HCT116 (cell line): ENCODE data around the gene STK4. TPM values are rescaled to one million over a fixed set of nuclear protein-coding genes. Genes with fewer than 3 reads are reported as not detected.

Source experiments
- ATAC-seq: fragments of 200-7000 bp; cut with Tn5 transposase; 2 replicates; pipeline ENCODE4 v1.9.1; 2020; ENCODE audit warnings: mild to moderate bottlenecking, moderate library complexity
- BruUV-seq: library from RNA; stranded (reverse); fragments of 400-500 nt; replicated peaks from 2 replicates; lab custom pipeline; 2021; lab: Mats Ljungman, UMichigan
- CTCF ChIA-PET: fragments of 300-600 bp; sonication (Branson Sonifier 250); formaldehyde crosslinking; loops from one replicate; lab custom pipeline; 2021; ENCODE audit warnings: antibody characterized with exemption; lab: Charles Lee
- POLR2A ChIA-PET: fragments of 300-600, 350-600 bp; sonication (Branson Sonifier 250); formaldehyde crosslinking; loops from one replicate; lab custom pipeline; 2021; ENCODE audit warnings: antibody characterized with exemption; lab: Charles Lee
- RAD21 ChIA-PET, 2 experiments: fragments of 300-600 bp; sonication (Branson Sonifier 250); formaldehyde crosslinking; loops; one replicate each; lab custom pipeline; 2023; ENCODE audit warnings: low total read pairs in 2 of 2; ENCODE audit not compliant: uncharacterized antibody in 2 of 2, unreplicated experiment in 2 of 2, low non-redundant PET in 1 of 2; lab: Charles Lee
- DNase-seq: peaks from one replicate; pipeline ENCODE4 v3.0.0-alpha.2; 2010; ENCODE audit warnings: low read depth, low spot score
- H2AFZ ChIP-seq: fragments of 200-600 bp; shearing (Covaris generic), sonication (generic); 2 replicates; pipeline ENCODE4 v1.6.1; 2017; ENCODE audit warnings: low read depth, mixed run types, mixed read lengths, antibody characterized with exemption, low read length; ENCODE audit not compliant: poor library complexity, severe bottlenecking
- H3K27ac ChIP-seq: 2 replicates; pipeline ENCODE4 v1.5.1; 2012; ENCODE audit warnings: low read depth, low read length
- H3K27me3 ChIP-seq: fragments of 200-600 bp; sonication (generic); 2 replicates; pipeline ENCODE4 v1.6.1; 2016; ENCODE audit warnings: mixed run types, low read length, mixed read lengths; ENCODE audit not compliant: insufficient read depth
- H3K36me3 ChIP-seq, 2 experiments: fragments of 200-500 bp in 1 of 2; fragments of 200-600 bp in 1 of 2; sonication (Bioruptor generic) in 1 of 2; sonication (generic) in 1 of 2; 2 replicates each; pipeline versions ENCODE4 v1.5.1 to v1.6.1; 2014 to 2016; ENCODE audit warnings: low read length in 2 of 2, inconsistent platforms in 1 of 2, mixed read lengths in 1 of 2, mixed run types in 1 of 2; ENCODE audit not compliant: insufficient read depth in 2 of 2, control insufficient read depth in 1 of 2
- H3K4me1 ChIP-seq, 2 experiments: fragments of 200-600 bp in 1 of 2; sonication (generic) in 1 of 2; 2 replicates each; pipeline versions ENCODE4 v1.5.1 to v1.6.1; 2012 to 2017; ENCODE audit warnings: low read length in 2 of 2, inconsistent platforms in 1 of 2, mild to moderate bottlenecking in 1 of 2, mixed read lengths in 1 of 2, mixed run types in 1 of 2, moderate library complexity in 1 of 2; ENCODE audit not compliant: insufficient read depth in 2 of 2, control insufficient read depth in 1 of 2
- H3K4me2 ChIP-seq: fragments of 200-600 bp; sonication (generic); 2 replicates; pipeline ENCODE4 v1.6.1; 2017; ENCODE audit warnings: mixed run types, low read length, mixed read lengths
- H3K4me3 ChIP-seq, 2 experiments: fragments of 200-600 bp in 1 of 2; sonication (generic) in 1 of 2; replicated peaks in 1 of 2; 2 replicates each; pipeline ENCODE4 v1.5.1; 2011 to 2016; ENCODE audit warnings: low read length in 2 of 2, control low read depth in 1 of 2, low read depth in 1 of 2, mild to moderate bottlenecking in 1 of 2, mixed read lengths in 1 of 2, mixed run types in 1 of 2
- H3K79me2 ChIP-seq: fragments of 200-600 bp; sonication (generic); 2 replicates; pipeline ENCODE4 v1.6.1; 2017; ENCODE audit warnings: mild to moderate bottlenecking, mixed run types, low read length, moderate library complexity, mixed read lengths; ENCODE audit not compliant: insufficient read depth
- H3K9ac ChIP-seq: fragments of 200-600 bp; sonication (generic); 2 replicates; pipeline ENCODE4 v1.6.1; 2016; ENCODE audit warnings: low read length, mixed read lengths
- H3K9me2 ChIP-seq: fragments of 200-600 bp; sonication (generic), shearing (Covaris generic); 2 replicates; pipeline ENCODE4 v1.6.1; 2017; ENCODE audit warnings: mixed run types, mild to moderate bottlenecking, moderate library complexity; ENCODE audit not compliant: insufficient read depth
- H3K9me3 ChIP-seq, 2 experiments: fragments of 200-500 bp in 1 of 2; fragments of 200-600 bp in 1 of 2; sonication (Bioruptor generic) in 1 of 2; sonication (generic) in 1 of 2; 2 replicates each; pipeline ENCODE4 v1.6.1; 2014 to 2017; ENCODE audit warnings: low read length in 2 of 2, mixed read lengths in 2 of 2, inconsistent platforms in 1 of 2, low read depth in 1 of 2, mild to moderate bottlenecking in 1 of 2, mixed run types in 1 of 2, moderate library complexity in 1 of 2; ENCODE audit not compliant: control insufficient read depth in 1 of 2, insufficient read depth in 1 of 2
- H4K20me1 ChIP-seq: fragments of 200-600 bp; sonication (generic), shearing (Covaris generic); 2 replicates; pipeline ENCODE4 v1.6.1; 2017; ENCODE audit warnings: mixed run types, mild to moderate bottlenecking, moderate library complexity; ENCODE audit not compliant: insufficient read depth
- CBX3 ChIP-seq: IDR thresholded peaks from 2 replicates; pipeline ENCODE4 v1.6.1; 2012; ENCODE audit warnings: low read depth
- CEBPB ChIP-seq: IDR thresholded peaks from 2 replicates; pipeline ENCODE4 v1.6.1; 2012; ENCODE audit warnings: low read depth
- EGR1 ChIP-seq: IDR thresholded peaks from 2 replicates; pipeline ENCODE4 v1.6.1; 2012; ENCODE audit warnings: low read depth
- ELF1 ChIP-seq: IDR thresholded peaks from 2 replicates; pipeline ENCODE4 v1.6.1; 2012; ENCODE audit warnings: low read depth, borderline replicate concordance
- EZH2phosphoT487 ChIP-seq: fragments of 200-600 bp; IDR thresholded peaks from 2 replicates; pipeline ENCODE4 v1.6.1; 2018; ENCODE audit warnings: antibody characterized with exemption, borderline replicate concordance
- FOSL1 ChIP-seq: IDR thresholded peaks from 2 replicates; pipeline ENCODE4 v1.6.1; 2012; ENCODE audit warnings: low read depth
- JUND ChIP-seq: IDR thresholded peaks from 2 replicates; pipeline ENCODE4 v1.6.1; 2012
- MAX ChIP-seq: IDR thresholded peaks from 2 replicates; pipeline ENCODE4 v1.6.1; 2012
- POLR2A ChIP-seq: IDR thresholded peaks from 2 replicates; pipeline ENCODE4 v1.7.0; 2011; ENCODE audit warnings: borderline replicate concordance; ENCODE audit not compliant: insufficient read depth, insufficient read length; ENCODE audit errors: extremely low read depth
- RAD21 ChIP-seq: IDR thresholded peaks from 2 replicates; pipeline ENCODE4 v1.6.1; 2012; ENCODE audit warnings: low read depth, mild to moderate bottlenecking
- SP1 ChIP-seq: IDR thresholded peaks from 2 replicates; pipeline ENCODE4 v1.6.1; 2012; ENCODE audit warnings: low read depth
- SRF ChIP-seq: IDR thresholded peaks from 2 replicates; pipeline ENCODE4 v1.6.1; 2012; ENCODE audit warnings: low read depth
- TCF7L2 ChIP-seq: IDR thresholded peaks from 2 replicates; pipeline ENCODE4 v1.7.0; 2011; ENCODE audit warnings: borderline replicate concordance, inconsistent platforms; ENCODE audit not compliant: insufficient read depth, insufficient read length; ENCODE audit errors: extremely low read depth
- YY1 ChIP-seq: IDR thresholded peaks from 2 replicates; pipeline ENCODE4 v1.6.1; 2011; ENCODE audit warnings: low read length, low read depth, moderate library complexity, mild to moderate bottlenecking; ENCODE audit not compliant: insufficient replicate concordance; ENCODE audit errors: extremely low read depth
- ZBTB33 ChIP-seq: IDR thresholded peaks from 2 replicates; pipeline ENCODE4 v1.6.1; 2011; ENCODE audit warnings: mild to moderate bottlenecking, low read length, moderate library complexity; ENCODE audit not compliant: insufficient replicate concordance; ENCODE audit errors: extremely low read depth
- ZNF274 ChIP-seq: fragments of 200-500 bp; sonication (Bioruptor generic); IDR thresholded peaks from 2 replicates; pipeline ENCODE4 v1.6.1; 2014; ENCODE audit warnings: mild to moderate bottlenecking, low read depth, low read length, inconsistent platforms
- intact Hi-C: fragments of 100-400 bp; cut with micrococcal nuclease; formaldehyde crosslinking; loops from 2 replicates; pipeline ENCODE4 v1.10.0; 2022
- total RNA-seq: library from RNA; stranded (reverse); gene quantifications from one replicate; pipeline ENCODE4 v1.2.1, GENCODE V29; 2021; ENCODE audit not compliant: unreplicated experiment
- TF ChIP-seq, protein P1 (sequence below): IDR thresholded peaks from 2 replicates; pipeline ENCODE4 v1.6.1; 2012; ENCODE audit warnings: low read depth
- TF ChIP-seq, protein P2 (sequence below): IDR thresholded peaks from 2 replicates; pipeline ENCODE4 v1.6.1; 2012

Gene STK4
- total RNA-seq, 1 experiment from 2014 or later: 45.4 TPM

DNA sequence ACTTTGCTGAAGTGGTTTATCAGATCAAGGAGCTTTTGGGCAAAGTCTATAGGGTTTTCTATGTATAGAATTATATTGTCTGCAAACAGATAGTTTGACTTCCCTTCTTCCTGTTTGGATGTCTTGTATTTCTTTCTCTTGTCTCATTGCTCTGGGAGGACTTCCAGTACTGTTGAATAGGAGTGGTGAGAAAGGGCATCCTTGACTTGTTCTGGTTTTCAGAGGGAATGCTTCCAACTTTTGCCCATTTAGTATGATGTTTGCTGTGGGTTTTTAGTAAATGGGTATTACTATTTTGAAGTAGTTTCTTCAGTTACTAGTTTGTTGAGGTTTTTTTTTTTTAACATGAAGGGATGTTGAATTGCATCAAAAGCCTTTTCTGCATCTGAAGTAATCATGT, 98.5 kb downstream of the STK4 start:
- RAD21 ChIA-PET: interaction anchor here in 1 of 2 experiments (0.5 kb wide), 1 partner anchor 44 kb away, joined by 3 read pairs; no protein-coding TSS in a partner anchor
- no peak overlapping the region for H3K4me2 ChIP-seq
- H3K36me3 ChIP-seq: no peaks in the 10 kb centered on the region
- no peak overlapping the region for H3K27ac ChIP-seq
- no peak overlapping the region for H3K9ac ChIP-seq
- H3K27me3 ChIP-seq: no peaks in the 10 kb centered on the region
- CTCF ChIA-PET: no interaction called here
- H4K20me1 ChIP-seq: no peaks in the 10 kb centered on the region
- H2AFZ ChIP-seq: no peak overlapping the region
- H3K4me3 ChIP-seq: no peak overlapping the region
- TF ChIP-seq SP1: no peak
- TF ChIP-seq CBX3: no peak
- TF ChIP-seq CEBPB: no peak
- TF ChIP-seq, protein P1, sequence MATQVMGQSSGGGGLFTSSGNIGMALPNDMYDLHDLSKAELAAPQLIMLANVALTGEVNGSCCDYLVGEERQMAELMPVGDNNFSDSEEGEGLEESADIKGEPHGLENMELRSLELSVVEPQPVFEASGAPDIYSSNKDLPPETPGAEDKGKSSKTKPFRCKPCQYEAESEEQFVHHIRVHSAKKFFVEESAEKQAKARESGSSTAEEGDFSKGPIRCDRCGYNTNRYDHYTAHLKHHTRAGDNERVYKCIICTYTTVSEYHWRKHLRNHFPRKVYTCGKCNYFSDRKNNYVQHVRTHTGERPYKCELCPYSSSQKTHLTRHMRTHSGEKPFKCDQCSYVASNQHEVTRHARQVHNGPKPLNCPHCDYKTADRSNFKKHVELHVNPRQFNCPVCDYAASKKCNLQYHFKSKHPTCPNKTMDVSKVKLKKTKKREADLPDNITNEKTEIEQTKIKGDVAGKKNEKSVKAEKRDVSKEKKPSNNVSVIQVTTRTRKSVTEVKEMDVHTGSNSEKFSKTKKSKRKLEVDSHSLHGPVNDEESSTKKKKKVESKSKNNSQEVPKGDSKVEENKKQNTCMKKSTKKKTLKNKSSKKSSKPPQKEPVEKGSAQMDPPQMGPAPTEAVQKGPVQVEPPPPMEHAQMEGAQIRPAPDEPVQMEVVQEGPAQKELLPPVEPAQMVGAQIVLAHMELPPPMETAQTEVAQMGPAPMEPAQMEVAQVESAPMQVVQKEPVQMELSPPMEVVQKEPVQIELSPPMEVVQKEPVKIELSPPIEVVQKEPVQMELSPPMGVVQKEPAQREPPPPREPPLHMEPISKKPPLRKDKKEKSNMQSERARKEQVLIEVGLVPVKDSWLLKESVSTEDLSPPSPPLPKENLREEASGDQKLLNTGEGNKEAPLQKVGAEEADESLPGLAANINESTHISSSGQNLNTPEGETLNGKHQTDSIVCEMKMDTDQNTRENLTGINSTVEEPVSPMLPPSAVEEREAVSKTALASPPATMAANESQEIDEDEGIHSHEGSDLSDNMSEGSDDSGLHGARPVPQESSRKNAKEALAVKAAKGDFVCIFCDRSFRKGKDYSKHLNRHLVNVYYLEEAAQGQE: no peak
- TF ChIP-seq, protein P2, sequence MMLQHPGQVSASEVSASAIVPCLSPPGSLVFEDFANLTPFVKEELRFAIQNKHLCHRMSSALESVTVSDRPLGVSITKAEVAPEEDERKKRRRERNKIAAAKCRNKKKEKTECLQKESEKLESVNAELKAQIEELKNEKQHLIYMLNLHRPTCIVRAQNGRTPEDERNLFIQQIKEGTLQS: no peak
- TF ChIP-seq ELF1: no peak
- TF ChIP-seq TCF7L2: no peak
- no peak for TF ChIP-seq SRF
- no peak for TF ChIP-seq POLR2A
- no peak for TF ChIP-seq ZBTB33
- TF ChIP-seq RAD21: no peak
- no peak for TF ChIP-seq JUND
- TF ChIP-seq MAX: no peak
- TF ChIP-seq ZNF274: no peak
- TF ChIP-seq YY1: no peak
- no peak for TF ChIP-seq EZH2phosphoT487
- TF ChIP-seq FOSL1: no peak
- TF ChIP-seq EGR1: no peak
- TF ChIP-seq, all 23 proteins: peak for 0
- POLR2A ChIA-PET: no interaction called here
- Histone ChIP-seq H3K9me3 (no peaks in the 10 kb centered on the region), H3K4me1 (peaks cover 0 to 8% of the 10 kb centered on the region in 2 experiments; a peak in 2 of 4 replicates), H3K79me2 (peaks cover 5% of the 10 kb centered on the region; the same call in 1 of the 2 replicates), H3K9me2 (no peaks in the 10 kb centered on the region)
- no peak for ATAC-seq
- no peak for DNase-seq
- intact Hi-C loops: no loop called here
- BruUV-seq: no TSS peak
